ENCODE results near the gene TTC39B. TPM values are rescaled to one million over a fixed set of nuclear protein-coding genes. Genes with fewer than 3 reads are reported as not detected.

The TTC39B gene
- 0.06 TPM for polyA plus RNA-seq (2012; ENCODE audit: insufficient read depth, insufficient read length, low read depth)

DNA sequence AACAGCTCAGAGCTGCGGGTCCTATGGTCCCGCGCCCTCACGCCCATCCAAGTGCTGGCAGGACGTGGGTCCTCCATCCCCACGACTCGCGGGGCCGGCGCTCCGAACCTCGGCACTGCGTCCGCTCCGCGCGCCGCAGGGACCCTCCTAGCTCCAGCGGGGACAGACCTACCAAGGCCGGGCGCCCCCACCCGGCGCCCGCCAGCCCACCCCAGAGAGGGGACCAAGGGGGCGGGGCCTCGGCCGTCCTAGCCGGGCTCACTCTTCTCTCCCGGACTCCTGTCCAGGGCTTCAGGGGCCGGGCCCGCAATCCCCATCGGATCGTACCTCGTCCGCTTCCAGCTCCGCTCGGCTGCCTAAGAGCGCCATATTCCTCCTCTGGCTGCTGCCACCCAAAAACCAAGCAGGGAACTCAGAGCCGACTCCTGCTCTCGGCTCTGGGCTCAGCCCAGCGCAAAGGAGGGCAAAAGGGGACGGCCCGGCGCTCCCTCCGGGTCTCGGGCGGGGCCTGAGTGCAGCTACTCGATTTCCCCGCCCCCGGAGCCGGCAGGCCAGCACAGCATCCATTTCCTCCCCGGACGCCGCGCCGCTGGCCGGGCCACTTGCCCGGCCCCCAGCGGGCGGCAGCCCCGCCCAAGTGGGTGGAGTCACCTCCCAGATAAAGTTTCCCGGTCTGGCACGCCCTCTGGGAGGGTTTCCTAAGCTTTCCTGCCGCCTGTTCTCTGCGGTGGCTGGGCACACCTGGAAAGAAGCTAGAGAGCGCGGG, at the start of gene TTC39B:
Gene TTC39B (minus strand): TSS at position 460 of the 766 bp plus-strand sequence. CDS start 91 bp downstream, at position 369.
- DNase-seq, result peak; percentile 94
- Histone ChIP-seq H3K36me3 (no peaks in the 10 kb centered on the region), H3K9me3 (no peaks in the 10 kb centered on the region), H3K4me1 (no peaks in the 10 kb centered on the region; the same call in 1 of the 2 replicates), H3K4me3 (ENCODE audit: low read depth, low read length) (peak within 1 kb of the TSS; percentile 76), H3K27me3 (peaks cover 23% of the 10 kb centered on the region)
- no peak for TF ChIP-seq CTCF (IDR thresholded peaks at IDR 0.05; ENCODE audit: low read depth, low read length)

DNA sequence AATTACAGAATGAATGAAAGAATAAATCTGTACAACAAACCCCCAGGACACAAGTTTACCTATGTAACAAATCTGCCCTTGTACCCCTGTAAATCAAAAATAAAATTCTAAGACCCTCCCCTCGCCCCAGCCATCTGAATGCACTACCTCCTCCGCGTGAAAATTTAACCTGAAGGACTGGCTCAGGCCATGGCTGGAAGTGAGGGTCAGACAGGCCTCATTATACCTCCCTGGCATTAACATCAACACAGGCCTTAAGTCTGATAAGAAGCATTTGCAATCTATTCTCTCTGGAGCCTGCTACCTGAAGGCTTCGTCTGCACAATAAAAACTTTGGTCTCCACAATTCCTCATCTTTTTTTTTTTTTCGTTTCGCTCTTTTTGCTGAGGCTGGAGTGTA, 48.7 kb upstream of the TTC39B start:
- DNase-seq, result no peak
- no peak for TF ChIP-seq CTCF (IDR thresholded peaks at IDR 0.05; ENCODE audit: low read depth, low read length)
- Histone ChIP-seq H3K4me3 (ENCODE audit: low read depth, low read length) (no peak overlapping the region), H3K27me3 (no peaks in the 10 kb centered on the region), H3K4me1 (no peaks in the 10 kb centered on the region), H3K36me3 (no peaks in the 10 kb centered on the region), H3K9me3 (no peaks in the 10 kb centered on the region)

DNA sequence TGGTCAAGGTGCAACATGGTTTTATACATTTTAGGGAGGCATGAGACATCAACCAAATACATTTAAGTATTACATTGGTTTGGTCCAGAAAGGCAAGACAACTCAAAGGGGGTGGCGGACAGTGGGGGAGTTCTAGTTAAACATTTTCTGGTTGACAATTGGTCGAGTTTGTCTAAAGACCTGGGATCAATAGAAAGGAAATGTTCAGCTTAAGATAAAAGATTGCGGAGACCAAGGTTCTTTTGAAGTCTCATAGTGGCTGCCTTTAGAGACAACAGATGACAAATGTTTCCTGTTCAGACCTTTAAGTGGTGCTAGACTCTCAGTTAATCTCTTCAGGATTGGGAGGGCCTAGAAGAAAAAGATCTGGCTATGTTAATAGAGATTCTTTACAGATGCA, 47.7 kb upstream of the TTC39B start:
- no peaks in the 10 kb centered on the region for H3K9me3 ChIP-seq
- no peaks in the 10 kb centered on the region for H3K27me3 ChIP-seq
- no peak for DNase-seq
- no peaks in the 10 kb centered on the region for H3K36me3 ChIP-seq
- TF ChIP-seq CTCF (IDR thresholded peaks at IDR 0.05; ENCODE audit: low read depth, low read length), result no peak
- no peak overlapping the region for H3K4me3 ChIP-seq (ENCODE audit: low read depth, low read length)
- H3K4me1 ChIP-seq, result no peaks in the 10 kb centered on the region

DNA sequence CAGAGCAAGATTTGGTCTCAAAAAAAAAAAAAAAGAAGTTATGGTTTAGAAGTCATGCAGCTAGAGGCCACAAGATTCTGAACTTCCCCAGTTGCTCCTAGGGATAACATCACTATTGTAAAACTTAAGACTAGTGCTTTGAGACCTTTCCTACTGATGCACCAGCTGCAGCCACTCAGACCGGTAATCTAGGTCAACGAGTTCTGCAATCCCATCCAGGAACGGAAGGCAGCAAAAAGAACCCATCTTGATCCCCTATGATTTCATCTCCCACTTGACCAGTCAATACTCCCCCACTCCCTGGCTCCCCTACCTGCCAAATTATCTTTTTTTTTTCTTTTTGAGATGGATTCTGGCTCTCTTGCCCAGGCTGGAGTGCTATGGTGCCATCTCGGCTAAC, 46.9 kb upstream of the TTC39B start:
- no peaks in the 10 kb centered on the region for H3K4me1 ChIP-seq
- H3K27me3 ChIP-seq, result no peaks in the 10 kb centered on the region
- no peak overlapping the region for H3K4me3 ChIP-seq (ENCODE audit: low read depth, low read length)
- DNase-seq, result no peak
- no peak for TF ChIP-seq CTCF (IDR thresholded peaks at IDR 0.05; ENCODE audit: low read depth, low read length)
- H3K9me3 ChIP-seq, result no peaks in the 10 kb centered on the region
- no peaks in the 10 kb centered on the region for H3K36me3 ChIP-seq

- TF ChIP-seq CTCF (IDR thresholded peaks at IDR 0.05; ENCODE audit: low read depth, low read length), result no peak
- no peaks in the 10 kb centered on the region for H3K4me1 ChIP-seq
Observed at GRCh38 chr9:15352306-15352705, 45.3 kb upstream of the TTC39B start.

More at GRCh38 chr9:15352306-15352705, 45.3 kb upstream of the TTC39B start:
- H3K9me3 ChIP-seq, result no peaks in the 10 kb centered on the region
- no peaks in the 10 kb centered on the region for H3K36me3 ChIP-seq
- H3K4me3 ChIP-seq (ENCODE audit: low read depth, low read length), result no peak overlapping the region
- no peaks in the 10 kb centered on the region for H3K27me3 ChIP-seq
- DNase-seq, result no peak

Data from BE2C (cell line).